Uterus (tissue), 2 donors: ENCODE measurements around the gene PRKN.

Experiments
- CTCF ChIP-seq, 4 experiments: fragments of 200-600 bp in 2 of 4; fragments of 450-650 bp in 2 of 4; sonication (generic) in 2 of 4; IDR thresholded peaks; one replicate each; pipeline ENCODE4 v1.5.1; 2016 to 2019; ENCODE audit warnings: antibody characterized with exemption in 4 of 4, mild to moderate bottlenecking in 2 of 4, moderate library complexity in 1 of 4
- POLR2A ChIP-seq, 2 donors: fragments of 450-650 bp; IDR thresholded peaks; one replicate each; pipeline ENCODE4 v1.6.1; 2016; ENCODE audit warnings: antibody characterized with exemption in 2 of 2, mild to moderate bottlenecking in 1 of 2, moderate library complexity in 1 of 2

GRCh38 chr6:162728706-162729105 lies 1.1 kb upstream of the PRKN start:
- TF ChIP-seq CTCF (IDR thresholded peaks at IDR 0.05): no peak
- no peak for TF ChIP-seq POLR2A (IDR thresholded peaks at IDR 0.05)
